Measurements from ENCODE around the gene CPPED1.
"Not testable (repeated sequence)": the region's sequence is repeated elsewhere in the genome, so short reads cannot be mapped to it uniquely, and the experiment has no call there.

DNA sequence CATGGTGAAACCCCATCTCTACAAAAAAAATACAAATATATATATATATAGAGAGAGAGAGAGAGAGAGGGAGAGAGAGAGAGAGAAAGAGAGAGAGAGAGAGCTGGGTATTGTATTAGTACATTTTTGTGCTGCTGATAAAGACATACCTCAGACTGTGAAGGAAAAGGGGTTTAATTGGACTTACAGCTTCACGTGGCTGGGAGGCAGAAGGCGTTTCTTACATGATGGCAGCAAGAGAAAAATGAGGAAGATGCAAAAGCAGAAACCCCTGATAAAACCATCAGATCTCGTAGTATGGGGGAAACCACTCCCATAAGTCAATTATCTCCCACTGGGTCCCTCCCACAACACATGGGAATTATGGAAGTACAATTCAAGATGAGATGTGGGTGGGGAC lies 37.5 kb downstream of the CPPED1 start:
- TF ChIP-seq, protein P1, sequence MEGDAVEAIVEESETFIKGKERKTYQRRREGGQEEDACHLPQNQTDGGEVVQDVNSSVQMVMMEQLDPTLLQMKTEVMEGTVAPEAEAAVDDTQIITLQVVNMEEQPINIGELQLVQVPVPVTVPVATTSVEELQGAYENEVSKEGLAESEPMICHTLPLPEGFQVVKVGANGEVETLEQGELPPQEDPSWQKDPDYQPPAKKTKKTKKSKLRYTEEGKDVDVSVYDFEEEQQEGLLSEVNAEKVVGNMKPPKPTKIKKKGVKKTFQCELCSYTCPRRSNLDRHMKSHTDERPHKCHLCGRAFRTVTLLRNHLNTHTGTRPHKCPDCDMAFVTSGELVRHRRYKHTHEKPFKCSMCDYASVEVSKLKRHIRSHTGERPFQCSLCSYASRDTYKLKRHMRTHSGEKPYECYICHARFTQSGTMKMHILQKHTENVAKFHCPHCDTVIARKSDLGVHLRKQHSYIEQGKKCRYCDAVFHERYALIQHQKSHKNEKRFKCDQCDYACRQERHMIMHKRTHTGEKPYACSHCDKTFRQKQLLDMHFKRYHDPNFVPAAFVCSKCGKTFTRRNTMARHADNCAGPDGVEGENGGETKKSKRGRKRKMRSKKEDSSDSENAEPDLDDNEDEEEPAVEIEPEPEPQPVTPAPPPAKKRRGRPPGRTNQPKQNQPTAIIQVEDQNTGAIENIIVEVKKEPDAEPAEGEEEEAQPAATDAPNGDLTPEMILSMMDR (IDR thresholded peaks at IDR 0.05): not testable (repeated sequence)
- TF ChIP-seq POLR2A, POLR2AphosphoS5 (IDR thresholded peaks at IDR 0.05): not testable (repeated sequence)

All from sigmoid colon (tissue), 4 donors.